Activated CD4-positive, alpha-beta T cell treated with anti-CD3 and anti-CD28 coated beads, Interleukin-2, Interleukin-6, amounts not matched to agents 100 ng/mL and 50 ng/mL, durations not matched to agents 16 hours and 8 hours (primary cell): ENCODE data around the gene NELL1.

ENCODE experiments used
- DNase-seq: peaks from one replicate; pipeline ENCODE4 v3.0.0-alpha.2; 2020

The NELL1 gene

GRCh38 chr11:21372672-21373071 is 703.3 kb downstream of the NELL1 start:
- no peak for DNase-seq

- no peak for DNase-seq
Measured at GRCh38 chr11:21374376-21374775, 705.0 kb downstream of the NELL1 start.

- no peak for DNase-seq
Measured at GRCh38 chr11:21385669-21386440, 716.5 kb downstream of the NELL1 start.

GRCh38 chr11:21390430-21390829 is 721.0 kb downstream of the NELL1 start:
- no peak for DNase-seq

- no peak for DNase-seq
Measured at GRCh38 chr11:21396342-21397008, 727.1 kb downstream of the NELL1 start.

- no peak for DNase-seq
Measured at GRCh38 chr11:21398195-21398594, 728.8 kb downstream of the NELL1 start.

- no peak for DNase-seq
Measured at GRCh38 chr11:21401496-21401895, 732.1 kb downstream of the NELL1 start.

GRCh38 chr11:21402274-21402673 is 732.9 kb downstream of the NELL1 start:
- no peak for DNase-seq

GRCh38 chr11:21403069-21403468 is 733.7 kb downstream of the NELL1 start:
- no peak for DNase-seq

GRCh38 chr11:21405422-21405821 is 736.0 kb downstream of the NELL1 start:
- no peak for DNase-seq

GRCh38 chr11:21410513-21410912 is 741.1 kb downstream of the NELL1 start:
- DNase-seq, result no peak

- DNase-seq, result peak; percentile 1
Measured at GRCh38 chr11:21411104-21411503, 741.7 kb downstream of the NELL1 start.

- DNase-seq, result no peak
Measured at GRCh38 chr11:21411597-21411996, 742.2 kb downstream of the NELL1 start.

- DNase-seq, result peak; percentile 5
Measured at GRCh38 chr11:21412652-21413383, 743.4 kb downstream of the NELL1 start.

- no peak for DNase-seq
Measured at GRCh38 chr11:21414953-21415352, 745.6 kb downstream of the NELL1 start.

- no peak for DNase-seq
Measured at GRCh38 chr11:21415606-21416005, 746.2 kb downstream of the NELL1 start.

- DNase-seq, result no peak
Measured at GRCh38 chr11:21421711-21422329, 752.4 kb downstream of the NELL1 start.

- no peak for DNase-seq
Measured at GRCh38 chr11:21426931-21427330, 757.5 kb downstream of the NELL1 start.

GRCh38 chr11:21427726-21428125 is 758.3 kb downstream of the NELL1 start:
- no peak for DNase-seq

GRCh38 chr11:21428796-21429195 is 759.4 kb downstream of the NELL1 start:
- no peak for DNase-seq

GRCh38 chr11:21429401-21429800 is 760.0 kb downstream of the NELL1 start:
- DNase-seq, result no peak

- DNase-seq, result no peak
Measured at GRCh38 chr11:21430537-21430936, 761.2 kb downstream of the NELL1 start.

- no peak for DNase-seq
Measured at GRCh38 chr11:21446939-21447590, 777.7 kb downstream of the NELL1 start.
